NOMO-1 (cell line): Measurements from ENCODE around the gene C3orf70.
"Not testable (repeated sequence)": the region's sequence is repeated elsewhere in the genome, so short reads cannot be mapped to it uniquely, and the experiment has no call there.

Experiments used
- DNase-seq, 2 experiments: peaks; one replicate each; lab custom pipeline; 2025; ENCODE audit not compliant: unreplicated experiment in 2 of 2; lab: John Stamatoyannopoulos, UW

Gene C3orf70

GRCh38 chr3:185151101-185151963, 1.5 kb downstream of the C3orf70 start:
- DNase-seq: no peak

GRCh38 chr3:185150561-185150960, 2.3 kb downstream of the C3orf70 start:
- no peak for DNase-seq

GRCh38 chr3:185149591-185149990, 3.3 kb downstream of the C3orf70 start:
- DNase-seq: no peak

- DNase-seq: no peak
Measured at GRCh38 chr3:185145511-185145910, 7.3 kb downstream of the C3orf70 start.

GRCh38 chr3:185144784-185145183, 8.1 kb downstream of the C3orf70 start:
- DNase-seq: no peak

- no peak for DNase-seq
Measured at GRCh38 chr3:185137821-185138220, 15.0 kb downstream of the C3orf70 start.

GRCh38 chr3:185134509-185134908, 18.4 kb downstream of the C3orf70 start:
- no peak for DNase-seq

- DNase-seq: no peak
Measured at GRCh38 chr3:185131602-185132256, 21.1 kb downstream of the C3orf70 start.

GRCh38 chr3:185129083-185129482, 23.8 kb downstream of the C3orf70 start:
- DNase-seq: no peak

- no peak for DNase-seq
Measured at GRCh38 chr3:185126201-185126600, 26.7 kb downstream of the C3orf70 start.

- no peak for DNase-seq
Measured at GRCh38 chr3:185120126-185120525, 32.7 kb downstream of the C3orf70 start.

- no peak for DNase-seq
Measured at GRCh38 chr3:185115371-185115770, 37.5 kb downstream of the C3orf70 start.

GRCh38 chr3:185114756-185115155, 38.1 kb downstream of the C3orf70 start:
- no peak for DNase-seq

- DNase-seq: no peak
Measured at GRCh38 chr3:185112186-185112585, 40.7 kb downstream of the C3orf70 start.

GRCh38 chr3:185109012-185109411, 43.8 kb downstream of the C3orf70 start:
- DNase-seq: not testable (repeated sequence)

- DNase-seq: not testable (repeated sequence)
Measured at GRCh38 chr3:185106256-185106890, 46.5 kb downstream of the C3orf70 start.

- DNase-seq: no peak
Measured at GRCh38 chr3:185103359-185104127, 49.3 kb downstream of the C3orf70 start.

- DNase-seq: no peak
Measured at GRCh38 chr3:185094697-185095096, 58.2 kb downstream of the C3orf70 start.

GRCh38 chr3:185093116-185093515, 59.7 kb downstream of the C3orf70 start:
- no peak for DNase-seq

GRCh38 chr3:185090811-185091210, 62.0 kb downstream of the C3orf70 start:
- DNase-seq: no peak

GRCh38 chr3:185089751-185090150, 63.1 kb downstream of the C3orf70 start:
- no peak for DNase-seq
